PC-3 (cell line): ENCODE measurements around the gene INPP5D.

Source experiments
- EZH2 ChIP-seq: fragments of 300-600 bp; sonication (generic); IDR thresholded peaks from one replicate; pipeline ENCODE4 v1.6.1; 2017; ENCODE audit warnings: antibody characterized with exemption, mild to moderate bottlenecking, low read length; ENCODE audit not compliant: unreplicated experiment
- EZH2phosphoT487 ChIP-seq: fragments of 300-600 bp; sonication (generic); IDR thresholded peaks from 2 replicates; pipeline ENCODE4 v1.6.1; 2018; ENCODE audit warnings: mild to moderate bottlenecking, antibody characterized with exemption, low read length, borderline replicate concordance
- TF ChIP-seq, protein P1 (sequence below): fragments of 300-600 bp; sonication (generic); conservative IDR thresholded peaks from 2 replicates; pipeline ENCODE4 v1.5.1; 2017; ENCODE audit warnings: antibody characterized with exemption, low read depth, mild to moderate bottlenecking, low read length

GRCh38 chr2:233142355-233142897 lies 82.3 kb downstream of the INPP5D start:
- TF ChIP-seq, protein P1, sequence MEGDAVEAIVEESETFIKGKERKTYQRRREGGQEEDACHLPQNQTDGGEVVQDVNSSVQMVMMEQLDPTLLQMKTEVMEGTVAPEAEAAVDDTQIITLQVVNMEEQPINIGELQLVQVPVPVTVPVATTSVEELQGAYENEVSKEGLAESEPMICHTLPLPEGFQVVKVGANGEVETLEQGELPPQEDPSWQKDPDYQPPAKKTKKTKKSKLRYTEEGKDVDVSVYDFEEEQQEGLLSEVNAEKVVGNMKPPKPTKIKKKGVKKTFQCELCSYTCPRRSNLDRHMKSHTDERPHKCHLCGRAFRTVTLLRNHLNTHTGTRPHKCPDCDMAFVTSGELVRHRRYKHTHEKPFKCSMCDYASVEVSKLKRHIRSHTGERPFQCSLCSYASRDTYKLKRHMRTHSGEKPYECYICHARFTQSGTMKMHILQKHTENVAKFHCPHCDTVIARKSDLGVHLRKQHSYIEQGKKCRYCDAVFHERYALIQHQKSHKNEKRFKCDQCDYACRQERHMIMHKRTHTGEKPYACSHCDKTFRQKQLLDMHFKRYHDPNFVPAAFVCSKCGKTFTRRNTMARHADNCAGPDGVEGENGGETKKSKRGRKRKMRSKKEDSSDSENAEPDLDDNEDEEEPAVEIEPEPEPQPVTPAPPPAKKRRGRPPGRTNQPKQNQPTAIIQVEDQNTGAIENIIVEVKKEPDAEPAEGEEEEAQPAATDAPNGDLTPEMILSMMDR: no peak
- TF ChIP-seq EZH2: no peak
- no peak for TF ChIP-seq EZH2phosphoT487
